HCT116 (cell line): ENCODE data around the gene LHFPL4.

Source experiments
- EGR1 ChIP-seq: IDR thresholded peaks from 2 replicates; pipeline ENCODE4 v1.6.1; 2012; ENCODE audit warnings: low read depth
- TF ChIP-seq, protein P1 (sequence below), 3 experiments: fragments of 200-600 bp in 1 of 3; sonication (generic) in 1 of 3; IDR thresholded peaks in 2 of 3; conservative IDR thresholded peaks in 1 of 3; 2 replicates each; pipeline ENCODE4 v1.5.1; 2012 to 2017; ENCODE audit warnings: low read depth in 2 of 3, low read length in 2 of 3, antibody characterized with exemption in 1 of 3, borderline replicate concordance in 1 of 3, control low read depth in 1 of 3, mild to moderate bottlenecking in 1 of 3, mixed read lengths in 1 of 3, mixed run types in 1 of 3, moderate library complexity in 1 of 3; ENCODE audit not compliant: insufficient read depth in 1 of 3

- TF ChIP-seq, protein P1, sequence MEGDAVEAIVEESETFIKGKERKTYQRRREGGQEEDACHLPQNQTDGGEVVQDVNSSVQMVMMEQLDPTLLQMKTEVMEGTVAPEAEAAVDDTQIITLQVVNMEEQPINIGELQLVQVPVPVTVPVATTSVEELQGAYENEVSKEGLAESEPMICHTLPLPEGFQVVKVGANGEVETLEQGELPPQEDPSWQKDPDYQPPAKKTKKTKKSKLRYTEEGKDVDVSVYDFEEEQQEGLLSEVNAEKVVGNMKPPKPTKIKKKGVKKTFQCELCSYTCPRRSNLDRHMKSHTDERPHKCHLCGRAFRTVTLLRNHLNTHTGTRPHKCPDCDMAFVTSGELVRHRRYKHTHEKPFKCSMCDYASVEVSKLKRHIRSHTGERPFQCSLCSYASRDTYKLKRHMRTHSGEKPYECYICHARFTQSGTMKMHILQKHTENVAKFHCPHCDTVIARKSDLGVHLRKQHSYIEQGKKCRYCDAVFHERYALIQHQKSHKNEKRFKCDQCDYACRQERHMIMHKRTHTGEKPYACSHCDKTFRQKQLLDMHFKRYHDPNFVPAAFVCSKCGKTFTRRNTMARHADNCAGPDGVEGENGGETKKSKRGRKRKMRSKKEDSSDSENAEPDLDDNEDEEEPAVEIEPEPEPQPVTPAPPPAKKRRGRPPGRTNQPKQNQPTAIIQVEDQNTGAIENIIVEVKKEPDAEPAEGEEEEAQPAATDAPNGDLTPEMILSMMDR (IDR thresholded peaks at IDR 0.05 in 2 of 3, conservative IDR thresholded peaks at IDR 0.05 in 1 of 3; ENCODE audit: borderline replicate concordance in 1 of 3, insufficient read depth in 1 of 3, low read depth in 2 of 3, low read length in 2 of 3), result no peak
- no peak for TF ChIP-seq EGR1
These were observed 56.7 kb downstream of the LHFPL4 start for GRCh38 chr3:9496893-9497292.
